HEK293 (cell line): ENCODE data around the gene RINL.

Experiments
- CTCF ChIA-PET: fragments of 350-600 bp; formaldehyde crosslinking; extraction: SDS; loops from one replicate; lab custom pipeline; 2021; ENCODE audit warnings: antibody characterized with exemption; lab: Yijun Ruan, JAX
- POLR2A ChIA-PET: fragments of 300-600 bp; formaldehyde crosslinking; extraction: SDS; loops from one replicate; lab custom pipeline; 2020; ENCODE audit warnings: antibody characterized with exemption, inconsistent platforms; lab: Yijun Ruan, JAX
- H3K27ac ChIP-seq: fragments of 200-500 bp; sonication (Bioruptor generic); 2 replicates; pipeline ENCODE4 v1.5.1; 2014; ENCODE audit warnings: low read depth, low read length, control low read depth, inconsistent platforms; ENCODE audit errors: extremely low read depth
- H3K36me3 ChIP-seq, 2 experiments: fragments of 200-500 bp in 1 of 2; sonication (Bioruptor generic) in 1 of 2; 1 replicate in 1 of 2; 2 replicates in 1 of 2; pipeline ENCODE4 v1.5.1; 2014 to 2017; ENCODE audit warnings: inconsistent platforms in 2 of 2, low read length in 2 of 2; ENCODE audit not compliant: control insufficient read depth in 2 of 2, insufficient read depth in 1 of 2
- H3K4me1 ChIP-seq: fragments of 200-500 bp; sonication (Bioruptor generic); 2 replicates; pipeline ENCODE4 v1.5.1; 2014; ENCODE audit warnings: mild to moderate bottlenecking, low read length, inconsistent platforms; ENCODE audit not compliant: control insufficient read depth, insufficient read depth
- H3K4me3 ChIP-seq: 2 replicates; pipeline ENCODE4 v1.5.1; 2011; ENCODE audit warnings: low read depth, mild to moderate bottlenecking, control low read depth, low read length, moderate library complexity
- H3K9me3 ChIP-seq: fragments of 200-500 bp; sonication (Bioruptor generic); 2 replicates; pipeline ENCODE4 v1.5.1; 2014; ENCODE audit warnings: low read depth, low read length, inconsistent platforms; ENCODE audit not compliant: control insufficient read depth, insufficient read depth
- GLIS1 ChIP-seq: fragments of 450-650 bp; formaldehyde crosslinking; IDR thresholded peaks from 2 replicates; pipeline ENCODE4 v1.5.1; 2016; ENCODE audit warnings: missing biosample characterization, missing genetic modification characterization
- GLIS2 ChIP-seq: fragments of 450-650 bp; formaldehyde crosslinking; IDR thresholded peaks from 2 replicates; pipeline ENCODE4 v1.5.1; 2016; ENCODE audit warnings: missing biosample characterization, missing genetic modification characterization
- HOXD13 ChIP-seq: sonication (generic); formaldehyde crosslinking; IDR thresholded peaks from 2 replicates; pipeline ENCODE4 v1.8.0; 2022; ENCODE audit warnings: missing genetic modification reagents, borderline replicate concordance
- PRDM1 ChIP-seq: fragments of 450-650 bp; formaldehyde crosslinking; IDR thresholded peaks from 2 replicates; pipeline ENCODE4; 2016; ENCODE audit warnings: missing biosample characterization, missing genetic modification characterization
- SCRT1 ChIP-seq: fragments of 450-650 bp; formaldehyde crosslinking; IDR thresholded peaks from 2 replicates; pipeline ENCODE4 v1.5.1; 2016; ENCODE audit warnings: missing biosample characterization, missing genetic modification characterization, borderline replicate concordance
- SETDB1 ChIP-seq: IDR thresholded peaks from one replicate; pipeline ENCODE4 v1.6.1; 2017; ENCODE audit warnings: mild to moderate bottlenecking, low read length, moderate library complexity, mixed read lengths; ENCODE audit not compliant: insufficient read length
- WT1 ChIP-seq: fragments of 450-650 bp; formaldehyde crosslinking; IDR thresholded peaks from 2 replicates; pipeline ENCODE4 v1.5.1; 2016; ENCODE audit warnings: missing biosample characterization, missing genetic modification characterization
- ZBTB1 ChIP-seq: fragments of 450-650 bp; formaldehyde crosslinking; IDR thresholded peaks from 2 replicates; pipeline ENCODE4 v1.5.1; 2016; ENCODE audit warnings: missing biosample characterization, missing genetic modification characterization
- ZBTB8A ChIP-seq: fragments of 450-650 bp; formaldehyde crosslinking; IDR thresholded peaks from 2 replicates; pipeline ENCODE4 v1.5.1; 2016; ENCODE audit warnings: missing biosample characterization, missing genetic modification characterization
- ZNF157 ChIP-seq: fragments of 450-650 bp; formaldehyde crosslinking; IDR thresholded peaks from 2 replicates; pipeline ENCODE4 v1.5.1; 2016; ENCODE audit warnings: missing biosample characterization, missing genetic modification characterization
- ZNF19 ChIP-seq: fragments of 450-650 bp; formaldehyde crosslinking; IDR thresholded peaks from 2 replicates; pipeline ENCODE4; 2016; ENCODE audit warnings: missing biosample characterization, missing genetic modification characterization, low read depth
- ZNF214 ChIP-seq: fragments of 450-650 bp; formaldehyde crosslinking; IDR thresholded peaks from 2 replicates; pipeline ENCODE4 v1.5.1; 2017; ENCODE audit warnings: missing biosample characterization, mild to moderate bottlenecking, missing genetic modification characterization, borderline replicate concordance
- ZNF248 ChIP-seq: fragments of 450-650 bp; formaldehyde crosslinking; IDR thresholded peaks from 2 replicates; pipeline ENCODE4 v1.5.1; 2017; ENCODE audit warnings: missing biosample characterization, missing genetic modification characterization
- ZNF335 ChIP-seq: fragments of 450-650 bp; formaldehyde crosslinking; conservative IDR thresholded peaks from 2 replicates; pipeline ENCODE4 v1.5.1; 2016; ENCODE audit warnings: missing biosample characterization, missing genetic modification characterization
- ZNF560 ChIP-seq: fragments of 450-650 bp; formaldehyde crosslinking; IDR thresholded peaks from 2 replicates; pipeline ENCODE4 v1.5.1; 2017; ENCODE audit warnings: missing biosample characterization, missing genetic modification characterization, borderline replicate concordance
- ZNF660 ChIP-seq: fragments of 450-650 bp; IDR thresholded peaks from 2 replicates; pipeline ENCODE4 v1.5.1; 2018; ENCODE audit warnings: missing biosample characterization, mild to moderate bottlenecking, missing genetic modification characterization
- TF ChIP-seq, protein P1 (sequence below): fragments of 450-650 bp; formaldehyde crosslinking; IDR thresholded peaks from 2 replicates; pipeline ENCODE4 v1.5.1; 2016; ENCODE audit warnings: missing biosample characterization, missing genetic modification characterization
- TF ChIP-seq, protein P2 (sequence below): fragments of 450-650 bp; formaldehyde crosslinking; IDR thresholded peaks from 2 replicates; pipeline ENCODE4 v1.5.1; 2016; ENCODE audit warnings: missing biosample characterization, missing genetic modification characterization
- TF ChIP-seq, protein P3 (sequence below): fragments of 450-650 bp; formaldehyde crosslinking; IDR thresholded peaks from 2 replicates; pipeline ENCODE4 v1.5.1; 2016; ENCODE audit warnings: missing biosample characterization, missing genetic modification characterization

The RINL gene

DNA sequence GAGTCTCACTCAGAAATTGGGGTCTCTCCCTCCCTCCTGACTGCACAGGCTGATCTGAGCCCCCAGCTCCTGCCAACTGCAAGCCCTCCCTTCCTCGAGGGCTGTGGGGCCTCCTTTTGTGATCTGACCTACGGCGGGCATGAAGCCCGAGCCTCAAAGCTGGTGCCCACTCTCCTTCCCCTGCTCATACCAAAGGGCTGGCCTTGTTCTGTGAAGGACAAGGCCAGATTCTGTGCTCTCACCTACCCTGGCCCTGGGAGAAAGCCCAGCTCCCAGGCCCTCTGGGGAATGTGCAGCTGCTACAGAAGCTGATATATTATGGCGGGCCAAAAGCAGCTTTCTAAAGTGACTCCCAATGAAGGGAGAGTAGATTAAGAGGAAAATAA lies 37.5 kb downstream of the RINL start:
- Histone ChIP-seq H3K4me1 (0 out of 2 replicates have a peak, but pooled peaks cover 2% of the 10 kb centered on the region), H3K4me3 (no peak overlapping the region), H3K36me3 (peaks cover 99 to 100% of the 10 kb centered on the region in 2 experiments), H3K27ac (peak overlapping the region; percentile 50; the same call in 1 of the 2 replicates), H3K9me3 (no peaks in the 10 kb centered on the region)
- TF ChIP-seq PRDM1 (tag by site-specific recombination) (peak; percentile 54; the same call in 1 of the 2 replicates), WT1 (no peak)
- POLR2A ChIA-PET, result interaction anchor here (1.0 to 4.6 kb wide), 6 partner anchors 9 to 115 kb away, joined by 3 to 67 read pairs (median 4); partner anchors contain the start of genes ECH1, HNRNPL, MRPS12 and SARS2
- CTCF ChIA-PET, result interaction anchor here (0.9 to 1.3 kb wide), 4 partner anchors 46 to 90 kb away, joined by 3 to 6 read pairs (median 4); partner anchors contain the start of genes MRPS12 and SARS2

DNA sequence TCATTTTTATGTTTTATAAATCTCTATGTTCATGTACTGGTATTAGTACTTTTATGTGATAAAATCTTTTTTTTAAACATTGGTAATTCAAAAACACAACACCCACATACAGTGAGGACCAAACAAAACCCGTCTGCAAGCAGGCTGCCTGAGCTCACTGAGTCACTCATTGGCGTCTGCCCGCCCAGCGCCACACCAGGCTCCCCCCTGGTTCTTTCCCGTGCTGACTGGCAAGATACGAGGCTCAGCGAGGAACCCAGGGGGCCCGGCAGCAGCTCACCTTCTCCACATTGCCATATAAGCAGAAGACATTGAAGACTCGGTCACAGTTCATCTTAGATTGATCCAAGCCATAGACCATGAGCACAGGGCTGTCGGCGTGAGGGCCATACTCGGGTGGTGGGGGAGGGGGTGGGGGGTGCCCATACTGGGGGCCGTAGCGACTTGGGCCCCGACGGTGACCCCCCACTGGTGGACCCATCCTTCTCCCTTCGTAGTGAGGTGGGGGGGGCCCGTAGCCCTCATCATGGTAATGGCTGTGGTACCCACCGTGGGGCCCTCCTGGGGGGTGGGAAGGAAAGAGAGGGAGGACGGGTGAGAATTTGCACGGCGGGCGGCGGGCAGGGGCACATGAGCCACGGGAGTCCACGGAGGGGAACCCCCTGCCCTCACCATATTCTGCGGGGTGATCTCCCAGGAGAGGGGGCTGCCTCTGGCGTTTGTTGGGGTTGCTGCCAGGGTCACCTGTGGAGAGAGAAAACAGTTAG lies 38.1 kb downstream of the RINL start:
- ChIA-PET CTCF (interaction anchor here (1.0 to 1.3 kb wide), 3 partner anchors 47 to 91 kb away, joined by 4 to 6 read pairs (median 5); partner anchors contain the start of genes MRPS12 and SARS2), POLR2A (interaction anchor here (0.6 to 4.6 kb wide), 9 partner anchors 8 to 162 kb away, joined by 3 to 67 read pairs (median 5); partner anchors contain the start of genes ECH1, HNRNPL, MRPS12 and SARS2)
- 0 out of 2 replicates have a peak, but pooled peaks cover 2% of the 10 kb centered on the region for H3K4me1 ChIP-seq

More for the DNA sequence above, 38.1 kb downstream of the RINL start:
- H3K4me3 ChIP-seq, result no peak overlapping the region
- peak overlapping the region; percentile 63; the same call in 1 of the 2 replicates for H3K27ac ChIP-seq
- TF ChIP-seq, protein P1, sequence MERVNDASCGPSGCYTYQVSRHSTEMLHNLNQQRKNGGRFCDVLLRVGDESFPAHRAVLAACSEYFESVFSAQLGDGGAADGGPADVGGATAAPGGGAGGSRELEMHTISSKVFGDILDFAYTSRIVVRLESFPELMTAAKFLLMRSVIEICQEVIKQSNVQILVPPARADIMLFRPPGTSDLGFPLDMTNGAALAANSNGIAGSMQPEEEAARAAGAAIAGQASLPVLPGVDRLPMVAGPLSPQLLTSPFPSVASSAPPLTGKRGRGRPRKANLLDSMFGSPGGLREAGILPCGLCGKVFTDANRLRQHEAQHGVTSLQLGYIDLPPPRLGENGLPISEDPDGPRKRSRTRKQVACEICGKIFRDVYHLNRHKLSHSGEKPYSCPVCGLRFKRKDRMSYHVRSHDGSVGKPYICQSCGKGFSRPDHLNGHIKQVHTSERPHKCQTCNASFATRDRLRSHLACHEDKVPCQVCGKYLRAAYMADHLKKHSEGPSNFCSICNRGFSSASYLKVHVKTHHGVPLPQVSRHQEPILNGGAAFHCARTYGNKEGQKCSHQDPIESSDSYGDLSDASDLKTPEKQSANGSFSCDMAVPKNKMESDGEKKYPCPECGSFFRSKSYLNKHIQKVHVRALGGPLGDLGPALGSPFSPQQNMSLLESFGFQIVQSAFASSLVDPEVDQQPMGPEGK, result peak; percentile 58; the same call in 1 of the 2 replicates
- TF ChIP-seq SETDB1 (no peak), ZNF157 (tag by site-specific recombination) (no peak), ZNF214 (tag by site-specific recombination) (no peak), ZBTB1 (tag by site-specific recombination) (no peak), SCRT1 (tag by site-specific recombination) (no peak), GLIS2 (tag by site-specific recombination) (peak; percentile 84), ZNF660 (tag by site-specific recombination) (no peak), ZNF560 (tag by site-specific recombination) (no peak), ZBTB8A (tag by site-specific recombination) (no peak), ZNF335 (tag by site-specific recombination) (no peak), ZNF248 (tag by site-specific recombination) (no peak), ZNF19 (no peak), GLIS1 (tag by site-specific recombination) (peak; percentile 44; the same call in 1 of the 2 replicates), HOXD13 (CRISPR knock-in tag) (no peak)
- TF ChIP-seq, protein P2, sequence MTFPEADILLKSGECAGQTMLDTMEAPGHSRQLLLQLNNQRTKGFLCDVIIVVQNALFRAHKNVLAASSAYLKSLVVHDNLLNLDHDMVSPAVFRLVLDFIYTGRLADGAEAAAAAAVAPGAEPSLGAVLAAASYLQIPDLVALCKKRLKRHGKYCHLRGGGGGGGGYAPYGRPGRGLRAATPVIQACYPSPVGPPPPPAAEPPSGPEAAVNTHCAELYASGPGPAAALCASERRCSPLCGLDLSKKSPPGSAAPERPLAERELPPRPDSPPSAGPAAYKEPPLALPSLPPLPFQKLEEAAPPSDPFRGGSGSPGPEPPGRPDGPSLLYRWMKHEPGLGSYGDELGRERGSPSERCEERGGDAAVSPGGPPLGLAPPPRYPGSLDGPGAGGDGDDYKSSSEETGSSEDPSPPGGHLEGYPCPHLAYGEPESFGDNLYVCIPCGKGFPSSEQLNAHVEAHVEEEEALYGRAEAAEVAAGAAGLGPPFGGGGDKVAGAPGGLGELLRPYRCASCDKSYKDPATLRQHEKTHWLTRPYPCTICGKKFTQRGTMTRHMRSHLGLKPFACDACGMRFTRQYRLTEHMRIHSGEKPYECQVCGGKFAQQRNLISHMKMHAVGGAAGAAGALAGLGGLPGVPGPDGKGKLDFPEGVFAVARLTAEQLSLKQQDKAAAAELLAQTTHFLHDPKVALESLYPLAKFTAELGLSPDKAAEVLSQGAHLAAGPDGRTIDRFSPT (tag by site-specific recombination), result peak; percentile 33; the same call in 1 of the 2 replicates
- TF ChIP-seq, protein P3, sequence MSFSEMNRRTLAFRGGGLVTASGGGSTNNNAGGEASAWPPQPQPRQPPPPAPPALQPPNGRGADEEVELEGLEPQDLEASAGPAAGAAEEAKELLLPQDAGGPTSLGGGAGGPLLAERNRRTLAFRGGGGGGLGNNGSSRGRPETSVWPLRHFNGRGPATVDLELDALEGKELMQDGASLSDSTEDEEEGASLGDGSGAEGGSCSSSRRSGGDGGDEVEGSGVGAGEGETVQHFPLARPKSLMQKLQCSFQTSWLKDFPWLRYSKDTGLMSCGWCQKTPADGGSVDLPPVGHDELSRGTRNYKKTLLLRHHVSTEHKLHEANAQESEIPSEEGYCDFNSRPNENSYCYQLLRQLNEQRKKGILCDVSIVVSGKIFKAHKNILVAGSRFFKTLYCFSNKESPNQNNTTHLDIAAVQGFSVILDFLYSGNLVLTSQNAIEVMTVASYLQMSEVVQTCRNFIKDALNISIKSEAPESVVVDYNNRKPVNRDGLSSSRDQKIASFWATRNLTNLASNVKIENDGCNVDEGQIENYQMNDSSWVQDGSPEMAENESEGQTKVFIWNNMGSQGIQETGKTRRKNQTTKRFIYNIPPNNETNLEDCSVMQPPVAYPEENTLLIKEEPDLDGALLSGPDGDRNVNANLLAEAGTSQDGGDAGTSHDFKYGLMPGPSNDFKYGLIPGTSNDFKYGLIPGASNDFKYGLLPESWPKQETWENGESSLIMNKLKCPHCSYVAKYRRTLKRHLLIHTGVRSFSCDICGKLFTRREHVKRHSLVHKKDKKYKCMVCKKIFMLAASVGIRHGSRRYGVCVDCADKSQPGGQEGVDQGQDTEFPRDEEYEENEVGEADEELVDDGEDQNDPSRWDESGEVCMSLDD (tag by site-specific recombination), result 0 out of 2 replicates have a peak, but pooled peaks have one; percentile 34
- H3K36me3 ChIP-seq, result peaks cover 98 to 99% of the 10 kb centered on the region in 2 experiments
- no peaks in the 10 kb centered on the region for H3K9me3 ChIP-seq
